H9 (cell line): ENCODE measurements around the gene MXI1. TPM values are rescaled to one million over a fixed set of nuclear protein-coding genes. Genes with fewer than 3 reads are reported as not detected.

Experiments used
- DNase-seq: peaks from one replicate; pipeline ENCODE4 v3.0.0-alpha.2; 2017
- H2AFZ ChIP-seq: one replicate; pipeline ENCODE4 v1.6.1; 2013; ENCODE audit warnings: mild to moderate bottlenecking, low read length, control low read depth, moderate library complexity
- H2AK5ac ChIP-seq: 2 replicates; pipeline ENCODE4 v1.6.1; 2013; ENCODE audit warnings: low read length, control low read depth, mixed read lengths; ENCODE audit not compliant: insufficient read length
- H2BK120ac ChIP-seq: one replicate; pipeline ENCODE4 v1.6.1; 2013; ENCODE audit warnings: low read depth, mild to moderate bottlenecking, low read length, control low read depth, inconsistent platforms; ENCODE audit not compliant: poor library complexity, severe bottlenecking
- H2BK12ac ChIP-seq: 2 replicates; pipeline ENCODE4 v1.6.1; 2013; ENCODE audit warnings: low read length, control low read depth, mixed read lengths, low read depth; ENCODE audit not compliant: insufficient read length
- H2BK15ac ChIP-seq: 2 replicates; pipeline ENCODE4 v1.6.1; 2013; ENCODE audit warnings: low read depth, low read length, control low read depth
- H2BK20ac ChIP-seq: one replicate; pipeline ENCODE4 v1.6.1; 2013; ENCODE audit warnings: low read depth, mild to moderate bottlenecking, low read length, control low read depth, inconsistent platforms; ENCODE audit not compliant: poor library complexity, severe bottlenecking
- H2BK5ac ChIP-seq: 2 replicates; pipeline ENCODE4 v1.6.1; 2013; ENCODE audit warnings: low read length, control low read depth, mixed read lengths; ENCODE audit not compliant: insufficient read length
- H3K14ac ChIP-seq: 2 replicates; pipeline ENCODE4 v1.6.1; 2013; ENCODE audit warnings: low read length, control low read depth; ENCODE audit not compliant: insufficient read depth
- H3K18ac ChIP-seq: 2 replicates; pipeline ENCODE4 v1.6.1; 2013; ENCODE audit warnings: low read depth, mild to moderate bottlenecking, mixed read lengths, low read length, control low read depth; ENCODE audit not compliant: insufficient read length
- H3K23ac ChIP-seq: 2 replicates; pipeline ENCODE4 v1.6.1; 2013; ENCODE audit warnings: low read length, control low read depth, mixed read lengths, low read depth; ENCODE audit not compliant: insufficient read length
- H3K23me2 ChIP-seq: 2 replicates; pipeline ENCODE4 v1.6.1; 2013; ENCODE audit warnings: low read depth, mild to moderate bottlenecking, mixed read lengths, low read length, control low read depth; ENCODE audit not compliant: insufficient read length, poor library complexity, severe bottlenecking
- H3K27ac ChIP-seq: 2 replicates; pipeline ENCODE4 v1.5.1; 2013; ENCODE audit warnings: low read length, control low read depth, mixed read lengths, low read depth; ENCODE audit not compliant: insufficient read length
- H3K27me3 ChIP-seq: 2 replicates; pipeline ENCODE4 v1.6.1; 2013; ENCODE audit warnings: low read length, control low read depth, inconsistent platforms; ENCODE audit not compliant: insufficient read depth
- H3K4ac ChIP-seq: 2 replicates; pipeline ENCODE4 v1.6.1; 2013; ENCODE audit warnings: low read depth, mild to moderate bottlenecking, control low read depth, inconsistent platforms, low read length, moderate library complexity
- H3K4me1 ChIP-seq: 2 replicates; pipeline ENCODE4 v1.6.1; 2013; ENCODE audit warnings: low read length, control low read depth, inconsistent platforms; ENCODE audit not compliant: insufficient read depth
- H3K4me2 ChIP-seq: 2 replicates; pipeline ENCODE4 v1.6.1; 2013; ENCODE audit warnings: low read length, control low read depth, mixed read lengths; ENCODE audit not compliant: insufficient read length, insufficient read depth
- H3K56ac ChIP-seq: 2 replicates; pipeline ENCODE4 v1.6.1; 2013; ENCODE audit warnings: low read depth, mild to moderate bottlenecking, mixed read lengths, low read length, control low read depth; ENCODE audit not compliant: insufficient read length
- H3K79me1 ChIP-seq: 2 replicates; pipeline ENCODE4 v1.6.1; 2013; ENCODE audit warnings: low read depth, mild to moderate bottlenecking, moderate library complexity, low read length, control low read depth, inconsistent platforms; ENCODE audit not compliant: insufficient read depth, poor library complexity, severe bottlenecking
- H3K79me2 ChIP-seq: 2 replicates; pipeline ENCODE4 v1.6.1; 2013; ENCODE audit warnings: low read length, control low read depth, inconsistent platforms; ENCODE audit not compliant: insufficient read depth
- H3K9ac ChIP-seq: 2 replicates; pipeline ENCODE4 v1.6.1; 2013; ENCODE audit warnings: low read length, control low read depth, mixed read lengths; ENCODE audit not compliant: insufficient read length; ENCODE audit errors: extremely low read depth
- H3K9me3 ChIP-seq: one replicate; pipeline ENCODE4 v1.6.1; 2013; ENCODE audit warnings: low read depth, low read length, inconsistent platforms; ENCODE audit not compliant: control insufficient read depth
- H3T11ph ChIP-seq: one replicate; pipeline ENCODE4 v1.6.1; 2013; ENCODE audit warnings: mild to moderate bottlenecking, low read length, control low read depth, inconsistent platforms
- H4K20me1 ChIP-seq: one replicate; pipeline ENCODE4 v1.6.1; 2013; ENCODE audit not compliant: control insufficient read depth, insufficient read length, insufficient read depth
- H4K5ac ChIP-seq: 2 replicates; pipeline ENCODE4 v1.6.1; 2013; ENCODE audit warnings: low read depth, mild to moderate bottlenecking, mixed read lengths, low read length, control low read depth; ENCODE audit not compliant: insufficient read length
- H4K8ac ChIP-seq: replicated peaks from 2 replicates; pipeline ENCODE4 v1.6.1; 2013; ENCODE audit warnings: low read length, control low read depth, mixed read lengths, low read depth; ENCODE audit not compliant: insufficient read length
- H4K91ac ChIP-seq: 2 replicates; pipeline ENCODE4 v1.6.1; 2013; ENCODE audit warnings: low read depth, mild to moderate bottlenecking, moderate library complexity, mixed read lengths, low read length, control low read depth; ENCODE audit not compliant: insufficient read length
- H3K27ac Mint-ChIP-seq, 3 experiments: 2 replicates in 2 of 3; 3 replicates in 1 of 3; pipeline ENCODE4 v1.8.0; 2020 to 2021; ENCODE audit warnings: mixed read lengths in 3 of 3, mild to moderate bottlenecking in 1 of 3, moderate library complexity in 1 of 3
- H3K27me3 Mint-ChIP-seq: 2 replicates; pipeline ENCODE4 v1.8.0; 2021; ENCODE audit warnings: low read depth, mild to moderate bottlenecking, moderate library complexity, mixed read lengths
- H3K36me3 Mint-ChIP-seq, 3 experiments: 2 replicates in 2 of 3; 3 replicates in 1 of 3; pipeline ENCODE4 v1.8.0; 2020 to 2021; ENCODE audit warnings: low read depth in 3 of 3, mixed read lengths in 3 of 3; ENCODE audit not compliant: insufficient read depth in 1 of 3
- H3K4me1 Mint-ChIP-seq, 2 experiments: 2 replicates each; pipeline ENCODE4 v1.8.0; 2020; ENCODE audit warnings: mixed read lengths in 2 of 2
- H3K4me3 Mint-ChIP-seq, 2 experiments: 2 replicates in 1 of 2; 3 replicates in 1 of 2; pipeline ENCODE4 v1.8.0; 2020 to 2021; ENCODE audit warnings: mild to moderate bottlenecking in 2 of 2, mixed read lengths in 2 of 2, moderate library complexity in 1 of 2
- H3K9me3 Mint-ChIP-seq, 2 experiments: 2 replicates in 1 of 2; 3 replicates in 1 of 2; pipeline ENCODE4 v1.8.0; 2020; ENCODE audit warnings: mild to moderate bottlenecking in 2 of 2, mixed read lengths in 2 of 2, moderate library complexity in 1 of 2
- WGBS: extraction: QIAGEN DNeasy Blood & Tissue Kit; methylation state at CpG from one replicate; pipeline ENCODE4 v1.1.7; 2013; ENCODE audit warnings: missing lambda C conversion rate, low lambda C conversion rate, mixed read lengths; ENCODE audit not compliant: insufficient read length; ENCODE audit errors: extremely low coverage; 5-methylcytosine and 5-hydroxymethylcytosine counted together
- total RNA-seq: library from RNA; stranded (reverse); gene quantifications from 2 replicates; pipeline ENCODE4 v1.2.1, GENCODE V29; 2021
- TF ChIP-seq, protein P1 (sequence below): fragments of 200-600 bp; sonication (generic); conservative IDR thresholded peaks from 3 replicates; pipeline ENCODE4 v1.8.0; 2021; ENCODE audit warnings: antibody characterized with exemption, mild to moderate bottlenecking

The MXI1 gene
- total RNA-seq, 1 experiment from 2014 or later = 5.6 TPM

DNA sequence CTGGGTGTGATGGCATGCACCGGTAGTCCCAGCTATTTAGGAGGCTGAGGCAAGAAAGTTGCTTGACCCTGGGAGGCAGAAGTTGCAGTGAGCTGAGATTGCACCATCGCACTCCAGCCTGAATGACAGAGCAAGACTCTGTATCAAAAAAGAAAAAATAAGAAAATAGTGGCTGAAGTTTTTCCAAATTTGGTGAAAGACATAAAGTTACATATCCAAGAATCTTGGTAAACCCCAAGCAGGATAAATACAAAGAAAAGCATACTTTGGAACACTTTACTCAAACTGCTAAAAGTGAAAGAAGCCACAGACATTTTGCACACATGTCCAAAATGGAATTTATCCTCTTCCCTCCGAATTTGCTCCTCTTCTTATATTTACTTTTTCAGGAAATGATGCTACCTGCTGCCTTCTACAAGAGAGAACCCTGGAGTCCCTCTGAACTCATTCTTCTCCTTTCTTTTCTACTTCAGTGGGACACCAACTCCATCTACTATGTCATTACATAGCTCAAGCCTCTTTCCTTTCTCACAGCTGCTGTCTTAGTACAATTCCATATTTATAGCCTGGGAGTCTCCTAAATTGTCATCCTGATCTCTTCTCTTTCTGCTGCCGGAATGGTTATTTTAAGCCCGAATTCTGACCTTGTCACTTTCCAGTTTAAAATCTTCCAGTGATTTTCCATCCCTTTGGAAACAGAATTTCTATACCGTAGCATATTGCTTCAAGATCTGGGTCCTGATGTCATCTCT, 114.6 kb downstream of the MXI1 start:
- H2BK12ac ChIP-seq = no peak overlapping the region
- no peaks in the 10 kb centered on the region for H3K9me3 ChIP-seq
- peaks cover 4% of the 10 kb centered on the region for H3K27me3 Mint-ChIP-seq
- H3K79me2 ChIP-seq = no peaks in the 10 kb centered on the region
- H3K4me2 ChIP-seq = no peak overlapping the region
- peaks cover 6% of the 10 kb centered on the region in 2 experiments for H3K9me3 Mint-ChIP-seq
- H4K91ac ChIP-seq = no peak overlapping the region
- H2BK15ac ChIP-seq = no peak overlapping the region
- no peaks in the 10 kb centered on the region for H3K27me3 ChIP-seq
- H3K18ac ChIP-seq = no peak overlapping the region
- H3K4ac ChIP-seq = no peak overlapping the region
- TF ChIP-seq, protein P1, sequence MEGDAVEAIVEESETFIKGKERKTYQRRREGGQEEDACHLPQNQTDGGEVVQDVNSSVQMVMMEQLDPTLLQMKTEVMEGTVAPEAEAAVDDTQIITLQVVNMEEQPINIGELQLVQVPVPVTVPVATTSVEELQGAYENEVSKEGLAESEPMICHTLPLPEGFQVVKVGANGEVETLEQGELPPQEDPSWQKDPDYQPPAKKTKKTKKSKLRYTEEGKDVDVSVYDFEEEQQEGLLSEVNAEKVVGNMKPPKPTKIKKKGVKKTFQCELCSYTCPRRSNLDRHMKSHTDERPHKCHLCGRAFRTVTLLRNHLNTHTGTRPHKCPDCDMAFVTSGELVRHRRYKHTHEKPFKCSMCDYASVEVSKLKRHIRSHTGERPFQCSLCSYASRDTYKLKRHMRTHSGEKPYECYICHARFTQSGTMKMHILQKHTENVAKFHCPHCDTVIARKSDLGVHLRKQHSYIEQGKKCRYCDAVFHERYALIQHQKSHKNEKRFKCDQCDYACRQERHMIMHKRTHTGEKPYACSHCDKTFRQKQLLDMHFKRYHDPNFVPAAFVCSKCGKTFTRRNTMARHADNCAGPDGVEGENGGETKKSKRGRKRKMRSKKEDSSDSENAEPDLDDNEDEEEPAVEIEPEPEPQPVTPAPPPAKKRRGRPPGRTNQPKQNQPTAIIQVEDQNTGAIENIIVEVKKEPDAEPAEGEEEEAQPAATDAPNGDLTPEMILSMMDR = no peak
- no peak overlapping the region for H3K27ac ChIP-seq
- H2BK5ac ChIP-seq = no peak overlapping the region
- no CpG with 5 or more reads among the region's 6 CpGs for WGBS
- H3K23me2 ChIP-seq = no peaks in the 10 kb centered on the region
- H3T11ph ChIP-seq = no peak overlapping the region
- no peak for DNase-seq
- no peak overlapping the region for H3K4me3 Mint-ChIP-seq
- H2BK120ac ChIP-seq = no peak overlapping the region
- H4K20me1 ChIP-seq = no peaks in the 10 kb centered on the region
- no peak overlapping the region for H2BK20ac ChIP-seq
- no peak overlapping the region for H2AK5ac ChIP-seq
- H4K5ac ChIP-seq = no peak overlapping the region
- H3K14ac ChIP-seq = no peak overlapping the region
- H3K4me1 Mint-ChIP-seq = peaks cover 4 to 11% of the 10 kb centered on the region in 2 experiments
- H4K8ac ChIP-seq = no peak overlapping the region
- no peak overlapping the region for H3K23ac ChIP-seq
- H3K4me1 ChIP-seq = no peaks in the 10 kb centered on the region
- H3K27ac Mint-ChIP-seq = no peak overlapping the region
- H3K9ac ChIP-seq = no peak overlapping the region
- H3K36me3 Mint-ChIP-seq = no peaks in the 10 kb centered on the region; a peak in 2 of 7 replicates
- no peak overlapping the region for H2AFZ ChIP-seq
- H3K79me1 ChIP-seq = no peaks in the 10 kb centered on the region
- H3K56ac ChIP-seq = no peak overlapping the region
